ENCODE measurements around the gene HSCB.

DNA sequence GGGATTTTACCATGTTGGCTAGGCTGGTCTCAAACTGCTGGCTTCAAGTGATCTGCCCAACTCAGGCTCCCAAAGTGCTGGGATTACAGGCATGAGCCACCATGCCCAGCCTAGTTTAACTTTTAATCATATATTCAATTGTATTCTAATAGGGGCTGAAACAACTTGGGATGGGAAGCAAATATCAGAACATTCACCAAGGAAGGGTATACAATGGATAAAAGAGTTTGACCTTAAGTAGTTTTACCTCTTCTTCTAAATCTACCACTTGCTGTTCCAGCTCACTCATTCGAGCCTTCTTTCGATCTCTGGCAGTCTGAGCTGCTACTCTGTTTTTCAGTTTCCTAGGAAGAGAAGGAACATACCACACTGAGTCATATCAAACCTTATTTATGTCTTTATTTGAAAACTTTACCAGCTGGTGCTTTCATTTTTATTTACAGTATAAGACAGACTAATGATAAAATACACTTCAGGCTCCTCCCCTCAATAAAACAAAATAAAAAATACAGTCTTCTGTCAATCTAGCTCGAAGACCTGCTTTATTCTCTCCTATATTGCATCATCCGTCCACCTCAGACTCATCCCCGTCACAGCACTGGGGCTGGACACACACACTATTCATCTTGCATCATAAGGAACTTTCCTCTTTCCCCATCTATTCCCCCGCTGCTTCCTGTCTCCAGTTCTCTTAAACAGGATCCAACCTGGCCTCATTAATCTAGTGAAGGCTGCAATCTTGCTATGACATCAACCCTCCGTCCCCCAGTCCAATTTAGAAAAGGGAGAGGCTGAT, 57.2 kb downstream of the HSCB start:
- TF ChIP-seq, protein P1, sequence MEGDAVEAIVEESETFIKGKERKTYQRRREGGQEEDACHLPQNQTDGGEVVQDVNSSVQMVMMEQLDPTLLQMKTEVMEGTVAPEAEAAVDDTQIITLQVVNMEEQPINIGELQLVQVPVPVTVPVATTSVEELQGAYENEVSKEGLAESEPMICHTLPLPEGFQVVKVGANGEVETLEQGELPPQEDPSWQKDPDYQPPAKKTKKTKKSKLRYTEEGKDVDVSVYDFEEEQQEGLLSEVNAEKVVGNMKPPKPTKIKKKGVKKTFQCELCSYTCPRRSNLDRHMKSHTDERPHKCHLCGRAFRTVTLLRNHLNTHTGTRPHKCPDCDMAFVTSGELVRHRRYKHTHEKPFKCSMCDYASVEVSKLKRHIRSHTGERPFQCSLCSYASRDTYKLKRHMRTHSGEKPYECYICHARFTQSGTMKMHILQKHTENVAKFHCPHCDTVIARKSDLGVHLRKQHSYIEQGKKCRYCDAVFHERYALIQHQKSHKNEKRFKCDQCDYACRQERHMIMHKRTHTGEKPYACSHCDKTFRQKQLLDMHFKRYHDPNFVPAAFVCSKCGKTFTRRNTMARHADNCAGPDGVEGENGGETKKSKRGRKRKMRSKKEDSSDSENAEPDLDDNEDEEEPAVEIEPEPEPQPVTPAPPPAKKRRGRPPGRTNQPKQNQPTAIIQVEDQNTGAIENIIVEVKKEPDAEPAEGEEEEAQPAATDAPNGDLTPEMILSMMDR (IDR thresholded peaks at IDR 0.05), result no peak
- no peak for TF ChIP-seq ZFX (IDR thresholded peaks at IDR 0.05; ENCODE audit: borderline replicate concordance)
